ENCODE results near the gene HIF1A. TPM values are rescaled to one million over a fixed set of nuclear protein-coding genes. Genes with fewer than 3 reads are reported as not detected.
"Not testable (repeated sequence)": the region's sequence is repeated elsewhere in the genome, so short reads cannot be mapped to it uniquely, and the experiment has no call there.

The HIF1A gene
- polyA plus RNA-seq, 3 donors = 155 to 165 (median 160) TPM

GRCh38 chr14:61699027-61699426 is 3.7 kb downstream of the HIF1A start:
- DNase-seq (ENCODE audit: extremely low read depth in 1 of 11, low read depth in 9 of 11, low spot score in 4 of 11) = no peak

- DNase-seq (ENCODE audit: extremely low read depth in 1 of 11, low read depth in 9 of 11, low spot score in 4 of 11) = no peak
Measured at GRCh38 chr14:61700104-61700886, 5.0 kb downstream of the HIF1A start.

GRCh38 chr14:61701946-61702345 is 6.6 kb downstream of the HIF1A start:
- no peak for DNase-seq (ENCODE audit: extremely low read depth in 1 of 11, low read depth in 9 of 11, low spot score in 4 of 11)

- DNase-seq (ENCODE audit: extremely low read depth in 1 of 11, low read depth in 9 of 11, low spot score in 4 of 11) = no peak
Measured at GRCh38 chr14:61703342-61704129, 8.2 kb downstream of the HIF1A start.

- DNase-seq (ENCODE audit: extremely low read depth in 1 of 11, low read depth in 9 of 11, low spot score in 4 of 11) = no peak
Measured at GRCh38 chr14:61704554-61704953, 9.2 kb downstream of the HIF1A start.

GRCh38 chr14:61705017-61705416 is 9.7 kb downstream of the HIF1A start:
- DNase-seq (ENCODE audit: extremely low read depth in 1 of 11, low read depth in 9 of 11, low spot score in 4 of 11) = no peak

- DNase-seq (ENCODE audit: extremely low read depth in 1 of 11, low read depth in 9 of 11, low spot score in 4 of 11) = no peak
Measured at GRCh38 chr14:61706096-61706690, 10.9 kb downstream of the HIF1A start.

- DNase-seq (ENCODE audit: extremely low read depth in 1 of 11, low read depth in 9 of 11, low spot score in 4 of 11) = not testable (repeated sequence)
Measured at GRCh38 chr14:61707774-61708173, 12.5 kb downstream of the HIF1A start.

- not testable (repeated sequence) for DNase-seq (ENCODE audit: extremely low read depth in 1 of 11, low read depth in 9 of 11, low spot score in 4 of 11)
Measured at GRCh38 chr14:61708693-61709092, 13.4 kb downstream of the HIF1A start.

GRCh38 chr14:61710853-61711817 is 15.8 kb downstream of the HIF1A start:
- DNase-seq (ENCODE audit: extremely low read depth in 1 of 11, low read depth in 9 of 11, low spot score in 4 of 11) = no peak

- no peak for DNase-seq (ENCODE audit: extremely low read depth in 1 of 11, low read depth in 9 of 11, low spot score in 4 of 11)
Measured at GRCh38 chr14:61712137-61712536, 16.8 kb downstream of the HIF1A start.

GRCh38 chr14:61713724-61714437 is 18.6 kb downstream of the HIF1A start:
- no peak for DNase-seq (ENCODE audit: extremely low read depth in 1 of 11, low read depth in 9 of 11, low spot score in 4 of 11)

GRCh38 chr14:61716956-61717355 is 21.6 kb downstream of the HIF1A start:
- DNase-seq (ENCODE audit: extremely low read depth in 1 of 11, low read depth in 9 of 11, low spot score in 4 of 11) = no peak

GRCh38 chr14:61718039-61718438 is 22.7 kb downstream of the HIF1A start:
- no peak for DNase-seq (ENCODE audit: extremely low read depth in 1 of 11, low read depth in 9 of 11, low spot score in 4 of 11)

- no peak for DNase-seq (ENCODE audit: extremely low read depth in 1 of 11, low read depth in 9 of 11, low spot score in 4 of 11)
Measured at GRCh38 chr14:61719344-61720293, 24.3 kb downstream of the HIF1A start.

- DNase-seq (ENCODE audit: extremely low read depth in 1 of 11, low read depth in 9 of 11, low spot score in 4 of 11) = no peak
Measured at GRCh38 chr14:61720294-61720661, 25.0 kb downstream of the HIF1A start.

GRCh38 chr14:61720741-61721140 is 25.4 kb downstream of the HIF1A start:
- DNase-seq (ENCODE audit: extremely low read depth in 1 of 11, low read depth in 9 of 11, low spot score in 4 of 11) = no peak

Measured in renal cortex interstitium (tissue), 11 donors.